HG03039 (cell line): ENCODE data around the gene FBXL15.

Experiments used
- ATAC-seq: cut with Tn5 transposase; IDR thresholded peaks from one replicate; pipeline ENCODE4 v1.9.1; 2021; ENCODE audit warnings: mild to moderate bottlenecking, moderate library complexity; ENCODE audit not compliant: unreplicated experiment

FBXL15 gene

GRCh38 chr10:102409604-102410428 is 10.8 kb upstream of the FBXL15 start:
- ATAC-seq: no peak

DNA sequence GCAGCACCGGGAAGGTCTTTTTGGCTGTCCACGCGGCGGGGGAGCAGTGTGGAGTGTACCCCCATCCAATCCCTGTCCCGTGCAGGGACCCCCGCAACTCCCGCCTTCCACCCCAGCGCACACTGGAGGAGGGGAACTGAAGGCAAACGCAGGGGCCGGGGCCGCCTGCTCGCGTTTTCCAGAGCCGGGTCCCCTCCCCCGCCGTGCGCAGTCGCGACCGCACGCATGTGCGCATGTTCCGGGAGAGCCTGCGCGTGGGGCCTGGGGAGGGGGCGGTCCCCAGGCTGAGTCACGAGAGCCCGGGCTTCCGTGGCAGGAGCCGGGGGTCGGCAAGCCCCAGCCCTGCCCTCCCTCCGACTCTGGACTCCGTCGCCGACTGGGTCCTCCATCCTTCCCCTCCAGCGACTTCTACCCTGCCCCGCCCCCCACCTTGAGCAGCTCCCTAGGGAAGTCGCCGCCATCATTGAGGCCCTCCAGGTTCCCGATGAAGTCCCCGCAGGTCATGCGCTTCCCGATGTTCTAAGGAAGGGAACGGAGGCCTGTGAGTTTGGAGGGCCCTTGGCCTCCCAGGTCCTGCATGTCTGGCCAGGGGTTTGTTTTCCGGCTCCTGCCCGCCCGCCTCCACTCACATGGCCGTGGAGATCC is 10.1 kb upstream of the FBXL15 start:
- ATAC-seq: no peak

DNA sequence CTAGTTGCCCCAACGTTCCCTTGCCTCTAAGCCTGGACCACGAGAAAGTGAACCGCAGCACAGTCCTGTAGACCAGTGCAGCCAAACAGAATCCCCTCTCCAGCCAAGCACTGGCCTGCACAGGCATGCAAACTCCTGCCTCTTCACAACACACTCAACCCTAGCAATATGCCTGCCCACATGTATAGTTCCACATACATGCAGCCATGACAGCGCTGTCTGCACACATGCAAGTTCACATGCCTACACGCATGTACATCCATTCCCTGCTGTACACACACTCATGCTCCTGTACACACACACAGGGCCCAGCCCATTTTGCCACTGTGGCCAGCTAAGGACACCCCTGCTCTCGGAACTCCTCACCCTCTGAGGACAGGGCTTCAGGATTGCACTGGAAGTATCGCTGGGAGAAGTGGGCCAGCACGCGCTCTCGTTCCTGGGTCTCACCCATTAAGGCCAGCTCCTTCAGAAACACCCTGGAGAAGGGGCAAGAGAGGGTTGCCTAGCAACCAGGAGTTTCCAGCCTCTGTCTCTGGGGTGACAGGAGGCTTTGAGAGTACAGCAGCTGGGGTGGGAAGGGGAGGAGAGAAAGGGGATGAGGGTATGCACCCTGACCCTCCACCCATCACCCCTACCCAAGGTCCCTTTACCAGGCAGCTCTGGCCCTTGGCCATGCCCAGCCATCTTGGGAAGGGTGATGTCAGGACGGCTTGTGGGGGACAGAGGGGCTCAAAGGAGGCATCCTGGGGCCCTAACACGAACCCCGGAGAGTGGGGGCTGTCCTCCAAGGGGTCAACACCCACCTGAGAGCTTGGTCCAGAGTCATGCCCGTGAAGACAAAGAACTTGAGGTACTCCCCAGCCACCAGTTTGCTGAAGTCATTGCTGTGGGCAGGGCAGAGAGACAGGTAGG is 9.0 kb upstream of the FBXL15 start:
- ATAC-seq: no peak

DNA sequence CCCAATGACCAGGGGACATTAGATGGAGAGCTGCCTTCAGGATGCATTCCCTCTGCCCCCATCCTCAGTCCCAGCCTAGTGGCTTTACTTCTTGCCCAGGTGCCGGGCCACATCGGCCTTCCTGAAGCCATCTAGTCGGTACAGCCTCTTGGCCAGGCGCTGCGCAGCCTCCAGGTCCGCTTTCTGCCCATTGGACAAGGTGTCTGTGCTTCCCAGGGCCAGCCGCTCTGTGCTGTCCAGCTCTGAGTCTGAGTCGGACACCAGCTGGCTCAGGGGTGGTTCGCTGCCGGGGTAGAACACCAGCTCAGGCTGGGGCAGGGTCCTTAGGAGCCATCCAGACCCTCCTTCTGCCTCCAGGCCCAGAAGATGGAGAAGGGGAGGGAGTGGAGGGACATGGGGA is 8.3 kb upstream of the FBXL15 start:
- no peak for ATAC-seq

DNA sequence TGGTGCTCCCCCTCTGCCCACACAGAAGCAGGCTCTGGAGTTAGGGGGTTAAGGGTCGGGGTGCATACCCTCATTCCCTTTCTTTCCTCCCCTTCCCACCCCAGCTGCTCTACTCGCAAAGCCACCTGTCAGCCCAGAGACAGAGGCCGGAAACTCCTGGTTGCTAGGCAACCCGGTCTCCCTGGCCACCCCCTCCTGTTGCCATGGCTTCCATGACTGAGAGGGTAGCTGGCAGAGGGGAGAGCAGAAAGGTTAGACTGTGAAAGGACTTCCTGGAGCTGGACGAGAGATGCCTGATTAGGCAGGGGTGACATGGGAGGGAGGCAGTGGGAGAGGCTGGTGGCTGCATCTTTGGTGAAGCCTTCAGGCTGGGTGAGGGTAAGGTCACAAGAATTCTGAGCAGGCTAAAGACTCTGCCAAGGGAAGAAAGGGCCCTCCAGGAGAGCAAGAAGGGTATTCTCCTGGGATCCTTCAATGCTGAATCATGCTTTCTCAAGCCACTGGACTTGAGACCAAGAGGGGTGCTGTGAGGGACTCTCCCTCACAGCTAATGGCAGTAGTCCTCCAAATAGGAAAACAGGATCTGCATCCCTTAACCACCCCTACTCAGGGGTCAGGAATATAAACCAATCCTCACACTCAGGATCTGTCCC is 7.5 kb upstream of the FBXL15 start:
- ATAC-seq: no peak

DNA sequence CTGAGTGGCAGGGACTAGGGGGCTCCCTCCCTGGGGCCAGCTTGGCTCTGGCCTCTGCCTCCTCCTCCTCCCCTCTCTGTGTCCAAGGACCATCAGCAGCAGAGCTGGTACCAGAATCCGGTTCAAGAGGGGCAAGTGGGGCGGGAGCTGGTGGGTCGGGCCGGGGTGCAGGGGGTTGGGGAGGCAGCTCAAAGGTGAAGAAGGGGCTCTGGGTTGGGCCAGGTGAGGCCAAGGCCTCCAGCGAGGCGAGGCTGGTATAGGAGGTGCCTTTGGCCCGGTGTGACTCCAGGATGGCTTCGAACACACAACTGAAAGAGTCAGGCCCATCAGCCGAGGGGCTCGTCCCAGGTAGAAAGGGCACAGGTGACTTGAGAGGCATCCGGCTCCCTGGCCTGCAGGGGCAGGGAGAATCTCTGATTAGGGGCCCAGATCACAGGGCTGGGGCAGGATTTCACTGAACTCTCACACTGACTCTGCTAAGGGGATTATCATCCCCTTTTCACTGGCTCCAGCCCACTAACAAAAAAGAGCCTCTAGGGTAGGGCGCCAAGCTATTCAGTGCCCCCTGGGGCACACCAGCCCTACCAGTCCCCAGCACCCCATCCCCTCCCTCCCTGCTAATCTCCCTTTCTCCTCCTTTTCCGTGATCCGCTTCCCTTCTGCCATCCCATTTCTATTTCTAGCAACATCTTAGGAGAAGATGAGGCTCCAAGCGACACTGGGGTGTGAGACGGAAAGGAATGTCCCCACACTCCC is 6.7 kb upstream of the FBXL15 start:
- ATAC-seq: no peak

DNA sequence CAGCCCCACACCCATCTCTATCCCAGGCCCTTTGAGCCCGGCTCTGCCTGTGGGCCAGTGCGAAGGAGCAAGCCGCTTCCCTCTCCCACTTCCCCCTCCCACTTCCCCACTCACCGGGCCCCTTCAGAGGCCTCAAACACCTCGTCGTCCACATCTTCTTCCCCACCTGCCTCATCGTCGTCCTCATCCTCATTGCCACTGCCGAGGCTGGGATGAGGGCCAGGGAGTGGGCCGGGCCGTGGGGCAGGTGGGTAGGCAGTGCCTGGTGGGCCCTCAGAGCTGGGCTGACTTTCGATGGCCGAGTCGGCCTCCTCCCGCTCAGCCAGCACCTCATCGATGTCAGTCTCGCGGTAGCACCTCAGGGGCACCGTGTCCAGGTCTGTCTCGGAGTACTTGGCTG is 5.9 kb upstream of the FBXL15 start:
- no peak for ATAC-seq

DNA sequence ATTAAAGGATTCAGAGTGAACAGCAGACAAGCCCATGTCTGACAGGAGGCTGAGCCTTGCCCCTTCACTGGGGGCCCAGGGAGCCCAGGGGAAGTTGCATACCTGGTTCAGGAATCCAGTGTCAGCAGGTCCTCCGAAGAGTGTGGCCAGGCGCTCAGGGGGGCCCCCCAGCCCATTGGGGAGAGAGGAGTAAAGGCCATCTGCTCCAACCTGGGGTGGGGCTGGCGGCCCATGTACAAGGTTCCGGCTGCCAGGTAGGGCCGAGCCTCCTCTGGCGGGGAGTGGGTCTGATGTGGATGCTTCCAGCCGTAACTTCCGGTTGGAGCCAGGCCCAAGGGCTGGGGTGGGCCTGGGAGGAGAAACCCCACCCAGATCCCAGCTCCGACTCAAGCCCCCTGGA is 4.4 kb upstream of the FBXL15 start:
- ATAC-seq: no peak

GRCh38 chr10:102416695-102417094 is 3.9 kb upstream of the FBXL15 start:
- ATAC-seq: no peak

GRCh38 chr10:102418622-102419268 is 1.9 kb upstream of the FBXL15 start, which contains the start of gene PSD:
Gene PSD (minus strand): TSS chr10:102418785. CDS start chr10:102417038, 1,747 bp downstream.
- no peak for ATAC-seq

DNA sequence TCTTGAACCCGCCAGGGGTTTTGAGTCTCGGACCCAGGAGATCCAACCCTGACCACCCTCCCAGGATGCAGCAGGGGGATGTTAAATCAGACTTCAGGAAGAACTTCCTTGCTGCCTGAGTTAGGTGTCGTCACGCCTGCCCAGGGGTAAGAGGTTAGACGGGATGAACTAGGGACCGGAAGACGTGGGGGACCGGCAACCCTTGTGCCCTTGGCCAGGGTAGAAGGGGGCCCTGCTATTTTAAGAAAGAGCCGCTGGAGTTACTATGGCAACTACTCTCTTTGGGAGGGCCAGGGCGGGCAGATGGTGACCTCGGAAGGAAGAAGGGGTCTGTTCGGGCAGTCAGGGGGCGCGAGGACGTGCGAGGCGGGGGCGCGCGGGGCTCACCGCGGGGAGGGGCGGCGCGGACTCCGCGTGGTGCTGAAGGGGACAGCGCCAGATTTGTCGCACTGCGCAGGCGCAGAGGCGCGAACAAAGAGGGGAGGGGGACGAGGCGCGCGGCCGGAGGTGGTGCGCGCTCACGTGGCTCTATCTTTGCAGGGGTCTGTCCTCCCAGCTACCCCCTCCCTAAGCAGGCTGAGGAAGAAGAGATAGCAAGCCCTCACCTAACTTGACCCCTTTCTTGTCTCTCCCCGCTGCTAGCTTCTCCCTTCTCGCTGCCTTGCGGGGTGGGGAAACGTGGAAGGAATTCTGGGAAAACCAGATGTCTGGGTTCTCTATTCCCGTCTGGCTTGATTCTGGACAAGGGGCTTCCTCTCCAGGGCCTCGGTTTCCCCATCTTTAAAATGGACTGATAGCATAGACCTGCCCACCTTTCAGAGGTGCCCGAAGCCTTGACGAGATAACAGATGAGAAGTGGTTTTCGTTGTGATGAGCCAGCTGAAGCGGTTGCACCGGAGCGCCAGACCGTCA is 1.1 kb upstream of the FBXL15 start:
- ATAC-seq: no peak

DNA sequence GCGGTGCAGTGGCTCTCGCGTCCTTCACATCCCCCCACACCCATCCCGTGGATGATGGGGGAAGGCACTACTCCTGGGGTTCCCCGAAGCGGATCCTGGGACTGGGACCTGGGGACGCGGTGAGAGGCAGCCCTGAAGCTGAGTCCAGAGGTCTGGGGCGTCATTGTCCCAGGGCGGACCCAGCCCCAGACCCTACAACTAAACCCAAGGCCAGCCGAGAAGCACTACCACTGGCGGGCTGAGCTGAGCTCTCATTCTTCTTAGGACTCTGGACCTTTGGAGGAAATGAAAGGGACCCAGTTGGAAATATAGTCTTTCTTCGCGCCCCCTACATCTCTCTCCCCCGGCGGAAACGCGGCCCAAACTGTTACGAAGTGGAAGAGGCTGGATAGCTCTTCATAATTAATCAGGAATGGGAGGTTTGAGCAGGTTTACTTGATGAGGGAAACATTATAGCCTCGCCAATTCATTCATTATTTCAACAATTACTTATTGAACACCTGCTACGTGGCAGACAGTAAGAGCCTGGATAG is 389 bp upstream of the FBXL15 start:
- no peak for ATAC-seq

GRCh38 chr10:102421507-102421756 is 796 bp downstream of the FBXL15 start:
- ATAC-seq: no peak

GRCh38 chr10:102421757-102422512 is 1.3 kb downstream of the FBXL15 start:
- ATAC-seq: no peak

GRCh38 chr10:102422545-102423129 is 2.0 kb downstream of the FBXL15 start:
- no peak for ATAC-seq

- ATAC-seq: no peak
Measured at GRCh38 chr10:102423372-102423968, 2.8 kb downstream of the FBXL15 start.

- no peak for ATAC-seq
Measured at GRCh38 chr10:102424145-102424544, 3.5 kb downstream of the FBXL15 start.
